ENCODE results near the gene SNX8. TPM values are rescaled to one million over a fixed set of nuclear protein-coding genes. Genes with fewer than 3 reads are reported as not detected.

SNX8 gene
- total RNA-seq, 2 experiments from 2014 or later, result 12.1 to 42.0 TPM

- H2AFZ ChIP-seq (ENCODE audit: low read length), result peak overlapping the region; percentile 74
- H3K4me3 ChIP-seq (ENCODE audit: low read depth, low read length, poor library complexity, severe bottlenecking), result peak overlapping the region; percentile 97
- ChIA-PET POLR2A (interaction anchor here (0.7 kb wide), 1 partner anchor 215 kb away, joined by 4 read pairs; no protein-coding TSS in a partner anchor), CTCF (ENCODE audit: unreplicated experiment) (no interaction called here)
- intact Hi-C loops (cut with micrococcal nuclease; ENCODE audit: unreplicated experiment), result loop anchor here (5.0 kb wide), 1 partner anchor 89 kb away; the partner anchor contains the start of gene CHST12
- no peaks in the 10 kb centered on the region for H4K20me1 ChIP-seq (ENCODE audit: insufficient read depth, low read length)
- DNase-seq (ENCODE audit: low spot score), result peak; percentile 26
- peak overlapping the region; percentile 22 for H3K27ac ChIP-seq (ENCODE audit: low read depth, low read length, poor library complexity, severe bottlenecking)
- H3K9me3 ChIP-seq (ENCODE audit: low read length), result no peaks in the 10 kb centered on the region
- H3K4me2 ChIP-seq (ENCODE audit: low read length), result peak overlapping the region; percentile 92
- peaks cover 43% of the 10 kb centered on the region; the same call in 1 of the 2 replicates for H3K79me2 ChIP-seq (ENCODE audit: insufficient read depth, low read depth, low read length)
- peaks cover 15% of the 10 kb centered on the region for H3K36me3 ChIP-seq (ENCODE audit: insufficient read depth, low read length)
- BruUV-seq (replicated peaks), result TSS peak; percentile 36
- H3K4me1 ChIP-seq (ENCODE audit: insufficient read depth, low read length, poor library complexity, severe bottlenecking), result peaks cover 41% of the 10 kb centered on the region
- no peaks in the 10 kb centered on the region for H3K9me2 ChIP-seq (ENCODE audit: insufficient read depth, low read length)
- no peak for TF ChIP-seq EZH2phosphoT487 (IDR thresholded peaks at IDR 0.05; ENCODE audit: borderline replicate concordance, low read depth, low read length)
- TF ChIP-seq, protein P1, sequence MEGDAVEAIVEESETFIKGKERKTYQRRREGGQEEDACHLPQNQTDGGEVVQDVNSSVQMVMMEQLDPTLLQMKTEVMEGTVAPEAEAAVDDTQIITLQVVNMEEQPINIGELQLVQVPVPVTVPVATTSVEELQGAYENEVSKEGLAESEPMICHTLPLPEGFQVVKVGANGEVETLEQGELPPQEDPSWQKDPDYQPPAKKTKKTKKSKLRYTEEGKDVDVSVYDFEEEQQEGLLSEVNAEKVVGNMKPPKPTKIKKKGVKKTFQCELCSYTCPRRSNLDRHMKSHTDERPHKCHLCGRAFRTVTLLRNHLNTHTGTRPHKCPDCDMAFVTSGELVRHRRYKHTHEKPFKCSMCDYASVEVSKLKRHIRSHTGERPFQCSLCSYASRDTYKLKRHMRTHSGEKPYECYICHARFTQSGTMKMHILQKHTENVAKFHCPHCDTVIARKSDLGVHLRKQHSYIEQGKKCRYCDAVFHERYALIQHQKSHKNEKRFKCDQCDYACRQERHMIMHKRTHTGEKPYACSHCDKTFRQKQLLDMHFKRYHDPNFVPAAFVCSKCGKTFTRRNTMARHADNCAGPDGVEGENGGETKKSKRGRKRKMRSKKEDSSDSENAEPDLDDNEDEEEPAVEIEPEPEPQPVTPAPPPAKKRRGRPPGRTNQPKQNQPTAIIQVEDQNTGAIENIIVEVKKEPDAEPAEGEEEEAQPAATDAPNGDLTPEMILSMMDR (conservative IDR thresholded peaks at IDR 0.05; ENCODE audit: low read length), result no peak
These were observed 612 bp downstream of the SNX8 start for GRCh38 chr7:2313450-2314208.

GRCh38 chr7:2312267-2312929 is 1.8 kb downstream of the SNX8 start:
- Histone ChIP-seq H3K4me2 (ENCODE audit: low read length) (peak overlapping the region; percentile 92), H2AFZ (ENCODE audit: low read length) (no peak overlapping the region), H3K4me3 (ENCODE audit: low read depth, low read length, poor library complexity, severe bottlenecking) (peak overlapping the region; percentile 97), H3K4me1 (ENCODE audit: insufficient read depth, low read length, poor library complexity, severe bottlenecking) (peaks cover 47% of the 10 kb centered on the region), H3K79me2 (ENCODE audit: insufficient read depth, low read depth, low read length) (peaks cover 55% of the 10 kb centered on the region; the same call in 1 of the 2 replicates), H3K36me3 (ENCODE audit: insufficient read depth, low read length) (peaks cover 16% of the 10 kb centered on the region), H3K9me2 (ENCODE audit: insufficient read depth, low read length) (no peaks in the 10 kb centered on the region), H3K27ac (ENCODE audit: low read depth, low read length, poor library complexity, severe bottlenecking) (peak overlapping the region; percentile 41), H4K20me1 (ENCODE audit: insufficient read depth, low read length) (no peaks in the 10 kb centered on the region), H3K9me3 (ENCODE audit: low read length) (no peaks in the 10 kb centered on the region)
- intact Hi-C loops (cut with micrococcal nuclease; ENCODE audit: unreplicated experiment), result loop anchor here (5.0 kb wide), 1 partner anchor 90 kb away; the partner anchor contains the start of gene CHST12
- TSS peak; percentile 65 for BruUV-seq (replicated peaks)
- POLR2A ChIA-PET, result interaction anchor here (0.5 to 0.7 kb wide), 2 partner anchors 32 to 36 kb away, joined by 3 read pairs; no protein-coding TSS in a partner anchor
- CTCF ChIA-PET (ENCODE audit: unreplicated experiment), result no interaction called here
- DNase-seq (ENCODE audit: low spot score), result peak; percentile 19
- TF ChIP-seq, protein P1 (conservative IDR thresholded peaks at IDR 0.05; ENCODE audit: low read length), result no peak
- TF ChIP-seq EZH2phosphoT487 (IDR thresholded peaks at IDR 0.05; ENCODE audit: borderline replicate concordance, low read depth, low read length), result no peak

Data from OCI-LY7 (cell line).